K562 (cell line): ENCODE data around the gene MRPL2.

Experiments
- HNRNPL ChIP-seq: fragments of 200-400 bp; formaldehyde crosslinking; IDR thresholded peaks from 2 replicates; pipeline ENCODE4 v1.6.1; 2017; ENCODE audit warnings: low read depth, mild to moderate bottlenecking, low read length
- KAT8 ChIP-seq: fragments of 450-650 bp; IDR thresholded peaks from 2 replicates; pipeline ENCODE4 v1.6.1; 2016; ENCODE audit warnings: low read depth, mild to moderate bottlenecking
- TARDBP ChIP-seq: fragments of 450-650 bp; IDR thresholded peaks from 2 replicates; pipeline ENCODE4 v1.6.1; 2016
- TEAD4 ChIP-seq, 2 experiments: sonication (generic) in 1 of 2; formaldehyde crosslinking in 1 of 2; IDR thresholded peaks; 2 replicates each; pipeline versions ENCODE4 v1.6.1 to v1.8.0; 2012 to 2022; ENCODE audit warnings: borderline replicate concordance in 1 of 2, inconsistent platforms in 1 of 2, low read length in 1 of 2, mild to moderate bottlenecking in 1 of 2, missing genetic modification reagents in 1 of 2
- TSC22D4 ChIP-seq: fragments of 450-650 bp; IDR thresholded peaks from 2 replicates; pipeline ENCODE4 v1.6.1; 2016; ENCODE audit warnings: missing genetic modification characterization, missing biosample characterization, control low read depth
- TF ChIP-seq, protein P1 (sequence below), 3 experiments: IDR thresholded peaks in 2 of 3; conservative IDR thresholded peaks in 1 of 3; 2 replicates each; pipeline ENCODE4 v1.5.1; 2011 to 2012; ENCODE audit warnings: low read length in 3 of 3, mild to moderate bottlenecking in 3 of 3, control low read depth in 2 of 3, improper control_type of control experiment in 1 of 3, inconsistent platforms in 1 of 3, low read depth in 1 of 3, mixed read lengths in 1 of 3, moderate library complexity in 1 of 3; ENCODE audit not compliant: insufficient read depth in 2 of 3

DNA sequence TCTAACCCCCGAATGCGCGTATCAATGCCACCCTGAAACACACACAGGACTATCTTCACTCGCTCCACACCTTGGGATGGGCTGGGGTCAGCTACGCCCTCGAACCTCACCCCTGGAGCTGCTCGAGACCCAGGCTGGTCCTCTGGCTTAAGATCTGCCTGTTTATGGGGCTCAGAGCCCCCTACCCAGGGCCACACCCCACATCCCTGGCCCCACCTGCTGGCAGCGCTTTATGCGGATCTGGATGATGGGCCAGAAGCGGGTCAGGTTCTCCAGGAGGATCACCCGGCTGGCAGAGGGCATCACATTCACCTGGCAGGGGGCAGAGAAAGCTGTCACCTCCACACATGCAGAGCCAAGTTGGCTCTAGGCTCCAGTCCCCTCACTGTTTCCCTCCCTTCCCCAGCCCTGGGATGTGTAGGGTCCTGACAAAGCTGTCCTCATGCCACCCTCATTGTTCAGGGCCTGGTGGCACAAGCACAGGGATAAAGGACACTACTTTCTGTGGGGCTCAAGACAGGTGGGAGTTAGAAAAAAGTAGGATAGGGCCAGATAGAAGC, 13.8 kb downstream of the MRPL2 start:
- TF ChIP-seq, protein P1, sequence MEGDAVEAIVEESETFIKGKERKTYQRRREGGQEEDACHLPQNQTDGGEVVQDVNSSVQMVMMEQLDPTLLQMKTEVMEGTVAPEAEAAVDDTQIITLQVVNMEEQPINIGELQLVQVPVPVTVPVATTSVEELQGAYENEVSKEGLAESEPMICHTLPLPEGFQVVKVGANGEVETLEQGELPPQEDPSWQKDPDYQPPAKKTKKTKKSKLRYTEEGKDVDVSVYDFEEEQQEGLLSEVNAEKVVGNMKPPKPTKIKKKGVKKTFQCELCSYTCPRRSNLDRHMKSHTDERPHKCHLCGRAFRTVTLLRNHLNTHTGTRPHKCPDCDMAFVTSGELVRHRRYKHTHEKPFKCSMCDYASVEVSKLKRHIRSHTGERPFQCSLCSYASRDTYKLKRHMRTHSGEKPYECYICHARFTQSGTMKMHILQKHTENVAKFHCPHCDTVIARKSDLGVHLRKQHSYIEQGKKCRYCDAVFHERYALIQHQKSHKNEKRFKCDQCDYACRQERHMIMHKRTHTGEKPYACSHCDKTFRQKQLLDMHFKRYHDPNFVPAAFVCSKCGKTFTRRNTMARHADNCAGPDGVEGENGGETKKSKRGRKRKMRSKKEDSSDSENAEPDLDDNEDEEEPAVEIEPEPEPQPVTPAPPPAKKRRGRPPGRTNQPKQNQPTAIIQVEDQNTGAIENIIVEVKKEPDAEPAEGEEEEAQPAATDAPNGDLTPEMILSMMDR (IDR thresholded peaks at IDR 0.05 in 2 of 3, conservative IDR thresholded peaks at IDR 0.05 in 1 of 3; ENCODE audit: insufficient read depth in 2 of 3, low read depth in 1 of 3, low read length in 3 of 3), result no peak
- TF ChIP-seq KAT8 (no peak), TARDBP (no peak), HNRNPL (no peak), TEAD4 (IDR thresholded peaks at IDR 0.05; ENCODE audit: low read length) (no peak), TEAD4 (CRISPR knock-in tag; IDR thresholded peaks at IDR 0.05; ENCODE audit: borderline replicate concordance) (no peak), TSC22D4 (tag) (no peak)
